ENCODE measurements around the gene GABBR2.

- no peak for TF ChIP-seq CTCF (IDR thresholded peaks at IDR 0.05)
- no peak for TF ChIP-seq POLR2A (IDR thresholded peaks at IDR 0.05)
Observed at GRCh38 chr9:98580956-98581355, 127.8 kb downstream of the GABBR2 start.

Data from right lobe of liver (tissue), 4 donors.